Ovary (tissue), 9 donors: ENCODE results near the gene YKT6. TPM values are rescaled to one million over a fixed set of nuclear protein-coding genes. Genes with fewer than 3 reads are reported as not detected.

Source experiments
- DNase-seq, 5 donors: peaks; one replicate each; pipeline ENCODE4 v3.0.0-alpha.2; 2019 to 2020
- H3K27ac ChIP-seq, 2 donors: fragments of 200-600 bp; one replicate each; pipeline versions ENCODE4 v1.5.1 to v1.8.0; 2019 to 2022
- H3K27me3 ChIP-seq: fragments of 200-600 bp; one replicate; pipeline ENCODE4 v1.8.0; 2022
- H3K36me3 ChIP-seq: fragments of 200-600 bp; sonication (generic); one replicate; pipeline ENCODE4 v1.5.1; 2019
- H3K4me1 ChIP-seq: one replicate; pipeline ENCODE4 v1.8.1; 2013; ENCODE audit warnings: mild to moderate bottlenecking, moderate library complexity; ENCODE audit not compliant: insufficient read depth
- H3K4me3 ChIP-seq: fragments of 200-600 bp; sonication (generic); one replicate; pipeline ENCODE4 v1.5.1; 2017
- H3K9me3 ChIP-seq, 2 donors: fragments of 200-600 bp in 1 of 2; sonication (generic) in 1 of 2; one replicate each; pipeline versions ENCODE4 v1.5.1 to v1.8.1; 2013 to 2019; ENCODE audit warnings: mild to moderate bottlenecking in 1 of 2, moderate library complexity in 1 of 2
- EP300 ChIP-seq: sonication (generic); formaldehyde crosslinking; IDR thresholded peaks from one replicate; pipeline ENCODE4 v1.6.1; 2017; ENCODE audit warnings: antibody characterized with exemption
- POLR2A ChIP-seq: fragments of 450-650 bp; IDR thresholded peaks from one replicate; pipeline ENCODE4 v1.6.1; 2017; ENCODE audit warnings: antibody characterized with exemption, mild to moderate bottlenecking, moderate library complexity
- WGBS, 3 donors: extraction: QIAGEN DNeasy Blood & Tissue Kit in 1 of 3; methylation state at CpG; one replicate each; pipeline versions ENCODE4 v1.1.5 to v1.1.7; 2013 to 2017; 5-methylcytosine and 5-hydroxymethylcytosine counted together
- intact Hi-C, 4 donors: fragments of 100-400 bp; cut with DNase I; formaldehyde crosslinking; loops; one replicate each; pipeline versions ENCODE4 v1.11.0 to v1.15.1; 2022 to 2023
- polyA plus RNA-seq, 2 donors: library from polyadenylated mRNA; stranded (reverse); fragments of 200-250 nt in 1 of 2; fragments of 350-450 nt in 1 of 2; fragmentation: Illumina TruSeq in 1 of 2; extraction: RNeasy Lipid Tissue Mini Kit (QIAGEN cat#74804) in 1 of 2; gene quantifications; one replicate each; pipeline ENCODE4 v1.2.3, GENCODE V29; 2013 to 2014
- total RNA-seq, 7 donors: library from RNA; depleted of rRNA in 2 of 7; stranded (reverse); fragments of >200 nt in 2 of 7; fragmentation: NEBNext Ultra II Directional in 3 of 7; extraction: Animal tissue kit (Norgen Biotek cat#: 25700) in 3 of 7; gene quantifications; one replicate each; pipeline versions ENCODE4 v1.1.0 to v1.2.4, GENCODE V29; 2016 to 2023
- TF ChIP-seq, protein P1 (sequence below), 3 donors: fragments of 450-650 bp in 2 of 3; fragments of 200-600 bp in 1 of 3; IDR thresholded peaks; one replicate each; pipeline versions ENCODE4 v1.5.1 to v1.8.0; 2016 to 2022; ENCODE audit warnings: antibody characterized with exemption in 3 of 3, mild to moderate bottlenecking in 1 of 3
- donor health status: DM: no; HTN: no; CAD: no; lungs with moderate emphysema.
- donor health status: DM: no; HTN: no; CAD: no.
- donor health status: Bipolar disorder and iron deficiency.
- donor health status: DM: yes; HTN: yes; CAD: no.
- donor health status: DM: no; HTN: no; CAD: no.
- donor health status: DM: yes; HTN: yes; CAD: no.

Gene YKT6
- total and polyA plus RNA-seq, 9 donors: 22.2 to 68.0 (median 40.5) TPM

DNA sequence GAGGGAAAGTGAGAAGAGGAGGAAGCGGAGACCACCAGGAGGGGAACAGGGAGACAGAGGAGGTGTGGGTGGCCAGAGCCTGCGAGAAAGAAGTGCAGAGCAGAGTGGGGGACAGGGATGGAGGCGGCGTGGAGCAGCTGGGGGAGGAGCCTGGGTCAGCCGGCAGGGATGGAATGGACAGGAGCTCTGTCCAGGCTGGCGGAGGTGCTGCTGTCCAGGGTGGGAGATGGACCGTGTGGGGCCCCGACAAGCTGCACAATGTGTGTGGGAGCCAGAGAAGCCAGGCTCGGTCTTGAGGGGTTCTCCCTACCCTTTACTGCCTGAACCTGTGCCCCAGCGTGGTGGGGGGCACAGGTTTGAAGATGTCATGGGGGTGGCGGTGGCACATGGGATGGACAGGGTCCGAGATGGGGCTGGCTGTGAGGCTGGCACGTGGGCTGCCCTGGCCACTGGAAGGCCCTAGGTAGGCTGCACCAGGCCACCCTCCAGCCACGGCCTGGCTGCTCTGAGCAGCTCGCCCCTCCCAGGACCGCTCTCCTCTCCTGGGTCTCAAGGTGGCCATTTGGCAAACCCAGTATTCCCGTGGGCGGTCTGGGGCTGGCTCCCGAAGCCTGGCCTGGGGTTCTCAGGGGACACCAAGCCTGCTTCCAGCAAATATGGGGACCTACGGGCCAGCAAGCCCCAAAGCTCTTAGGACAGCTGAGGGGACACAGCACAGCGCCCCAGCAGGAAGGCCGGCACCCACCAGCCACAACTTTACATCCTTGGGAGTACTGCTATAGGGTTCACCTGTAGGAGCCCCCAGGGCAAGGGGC lies 32.3 kb downstream of the YKT6 start:
- TF ChIP-seq EP300 (no peak), POLR2A (no peak)
- TF ChIP-seq, protein P1, sequence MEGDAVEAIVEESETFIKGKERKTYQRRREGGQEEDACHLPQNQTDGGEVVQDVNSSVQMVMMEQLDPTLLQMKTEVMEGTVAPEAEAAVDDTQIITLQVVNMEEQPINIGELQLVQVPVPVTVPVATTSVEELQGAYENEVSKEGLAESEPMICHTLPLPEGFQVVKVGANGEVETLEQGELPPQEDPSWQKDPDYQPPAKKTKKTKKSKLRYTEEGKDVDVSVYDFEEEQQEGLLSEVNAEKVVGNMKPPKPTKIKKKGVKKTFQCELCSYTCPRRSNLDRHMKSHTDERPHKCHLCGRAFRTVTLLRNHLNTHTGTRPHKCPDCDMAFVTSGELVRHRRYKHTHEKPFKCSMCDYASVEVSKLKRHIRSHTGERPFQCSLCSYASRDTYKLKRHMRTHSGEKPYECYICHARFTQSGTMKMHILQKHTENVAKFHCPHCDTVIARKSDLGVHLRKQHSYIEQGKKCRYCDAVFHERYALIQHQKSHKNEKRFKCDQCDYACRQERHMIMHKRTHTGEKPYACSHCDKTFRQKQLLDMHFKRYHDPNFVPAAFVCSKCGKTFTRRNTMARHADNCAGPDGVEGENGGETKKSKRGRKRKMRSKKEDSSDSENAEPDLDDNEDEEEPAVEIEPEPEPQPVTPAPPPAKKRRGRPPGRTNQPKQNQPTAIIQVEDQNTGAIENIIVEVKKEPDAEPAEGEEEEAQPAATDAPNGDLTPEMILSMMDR (IDR thresholded peaks at IDR 0.05): no peak
- intact Hi-C loops: loop anchor here in 1 of 4 donors (10.0 kb wide), 1 partner anchor 242 kb away; no protein-coding TSS in a partner anchor
- no peak overlapping the region for H3K4me3 ChIP-seq

DNA sequence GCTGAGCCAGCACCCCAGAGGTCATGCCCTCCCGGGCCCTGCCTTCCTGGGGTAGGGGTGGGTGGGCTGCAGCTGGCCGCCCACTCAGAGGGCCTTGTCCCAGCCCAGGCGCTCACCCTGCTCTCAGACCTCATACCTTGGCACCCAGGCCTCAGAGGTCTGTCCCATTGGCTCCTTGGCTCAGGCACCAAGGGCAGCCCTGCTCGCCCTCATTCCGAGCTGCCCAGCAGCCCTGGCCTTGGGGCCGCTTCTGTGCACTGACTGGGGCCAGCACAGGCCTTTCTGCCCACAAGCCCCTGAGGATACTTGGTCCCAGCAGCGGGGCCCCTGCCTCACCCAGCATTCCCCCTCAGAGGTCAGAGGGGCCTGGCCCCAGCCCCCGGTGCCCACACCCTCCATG lies 34.3 kb downstream of the YKT6 start:
- intact Hi-C loops: loop anchor here in 2 of 4 donors (5.0 to 10.0 kb wide), 2 partner anchors 240 to 242 kb away; no protein-coding TSS in a partner anchor
- H3K4me3 ChIP-seq: no peak overlapping the region
- H3K27me3 ChIP-seq: no peaks in the 10 kb centered on the region
- no peak for DNase-seq
- H3K27ac ChIP-seq: no peak overlapping the region
- TF ChIP-seq EP300: no peak
- TF ChIP-seq POLR2A: no peak
- TF ChIP-seq, protein P1 (IDR thresholded peaks at IDR 0.05): no peak
- H3K4me1 ChIP-seq: no peaks in the 10 kb centered on the region
- H3K36me3 ChIP-seq: no peaks in the 10 kb centered on the region
- 83 to 89% (median 85%) methylated on average over 7 to 8 of the region's 8 CpGs for WGBS, 3 donors
- H3K9me3 ChIP-seq: no peaks in the 10 kb centered on the region

More for the DNA sequence above, 32.3 kb downstream of the YKT6 start:
- WGBS, 3 donors: 57 to 68% (median 59%) methylated on average over 21 to 22 of the region's 22 CpGs
- DNase-seq: no peak
- Histone ChIP-seq H3K27me3 (no peaks in the 10 kb centered on the region), H3K4me1 (no peaks in the 10 kb centered on the region), H3K36me3 (no peaks in the 10 kb centered on the region), H3K27ac (no peak overlapping the region), H3K9me3 (no peaks in the 10 kb centered on the region)

DNA sequence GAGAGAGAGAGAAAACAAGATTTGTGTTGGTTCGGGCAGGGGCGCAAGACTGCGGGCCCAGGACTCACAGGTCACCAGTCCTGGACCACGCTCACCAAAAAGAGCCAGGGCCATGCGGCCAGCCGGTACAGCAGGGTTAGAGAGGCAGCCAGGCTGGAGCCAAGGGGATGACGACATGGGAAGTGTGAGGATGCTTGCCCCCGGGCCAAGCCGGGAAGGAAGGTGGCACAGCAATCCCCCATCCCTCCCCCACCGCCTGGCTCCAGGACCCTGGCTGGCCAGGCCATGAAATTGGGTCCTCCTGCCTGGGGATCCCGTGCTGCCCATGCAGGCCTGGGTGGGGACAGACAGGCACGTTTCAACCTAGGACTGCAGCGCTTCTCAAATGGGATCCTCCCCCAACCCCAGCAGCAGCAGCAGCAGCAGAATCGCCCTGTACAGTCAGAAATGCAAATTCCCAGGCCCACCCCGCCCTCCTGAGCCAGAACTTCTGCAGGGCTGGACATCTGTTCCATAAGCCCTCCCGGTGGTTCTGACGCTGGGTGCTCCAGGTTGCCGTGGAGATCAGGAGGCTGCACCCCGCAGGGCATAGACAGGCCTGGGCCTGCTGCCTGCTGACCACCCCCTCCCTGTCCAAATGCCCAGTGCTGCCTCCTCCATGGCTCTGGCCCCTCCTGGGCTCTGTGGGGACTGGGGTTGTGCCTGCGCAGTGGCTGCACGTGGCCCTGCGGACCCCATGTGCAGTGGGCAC lies 35.0 kb downstream of the YKT6 start:
- Histone ChIP-seq H3K9me3 (no peaks in the 10 kb centered on the region), H3K27ac (no peak overlapping the region), H3K4me1 (no peaks in the 10 kb centered on the region), H3K36me3 (no peaks in the 10 kb centered on the region), H3K27me3 (no peaks in the 10 kb centered on the region), H3K4me3 (no peak overlapping the region)
- intact Hi-C loops: loop anchor here in 3 of 4 donors (2.0 to 10.0 kb wide), 3 partner anchors 239 to 242 kb away; no protein-coding TSS in a partner anchor
- no peak for DNase-seq
- WGBS, 3 donors: 64 to 68% (median 67%) methylated on average over 21 to 22 of the region's 22 CpGs
- TF ChIP-seq POLR2A (no peak), EP300 (no peak)
- TF ChIP-seq, protein P1 (IDR thresholded peaks at IDR 0.05): no peak

DNA sequence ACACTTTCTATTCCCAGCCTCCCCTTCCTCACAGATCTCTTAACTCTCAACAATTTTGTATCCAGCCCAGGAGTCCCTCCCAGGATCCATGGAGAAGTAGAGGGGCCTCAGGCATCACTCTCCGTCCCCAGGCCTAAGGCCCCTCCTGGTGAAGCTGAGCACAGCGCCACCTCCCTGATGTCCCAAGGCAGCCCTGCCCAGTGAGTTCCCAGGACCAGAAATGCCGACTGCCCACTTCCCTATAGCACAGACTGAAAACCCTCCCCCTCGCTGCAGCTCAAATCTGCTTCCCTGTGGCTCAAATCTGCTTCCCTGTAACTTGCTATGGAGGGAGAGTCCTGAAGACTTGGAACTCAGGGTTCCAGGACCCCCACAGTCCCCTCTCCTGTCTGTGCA lies 35.6 kb downstream of the YKT6 start:
- no peaks in the 10 kb centered on the region for H3K9me3 ChIP-seq
- TF ChIP-seq, protein P1 (IDR thresholded peaks at IDR 0.05): no peak
- TF ChIP-seq EP300: no peak
- TF ChIP-seq POLR2A: no peak
- no peak overlapping the region for H3K27ac ChIP-seq
- H3K4me1 ChIP-seq: no peaks in the 10 kb centered on the region
- 65 to 76% (median 68%) methylated on average over 4 of the region's 4 CpGs for WGBS, 3 donors
- no peak overlapping the region for H3K4me3 ChIP-seq
- intact Hi-C loops: loop anchor here in 3 of 4 donors (2.0 to 10.0 kb wide), 3 partner anchors 238 to 241 kb away; no protein-coding TSS in a partner anchor
- H3K27me3 ChIP-seq: no peaks in the 10 kb centered on the region
- no peaks in the 10 kb centered on the region for H3K36me3 ChIP-seq
- no peak for DNase-seq
